CMK (cell line): ENCODE measurements around the gene SUSD4.
"Not testable (repeated sequence)": the region's sequence is repeated elsewhere in the genome, so short reads cannot be mapped to it uniquely, and the experiment has no call there.

Source experiments
- DNase-seq: peaks from one replicate; pipeline ENCODE4 v3.0.0-alpha.2; 2010; ENCODE audit warnings: low read depth

The SUSD4 gene, protein sequence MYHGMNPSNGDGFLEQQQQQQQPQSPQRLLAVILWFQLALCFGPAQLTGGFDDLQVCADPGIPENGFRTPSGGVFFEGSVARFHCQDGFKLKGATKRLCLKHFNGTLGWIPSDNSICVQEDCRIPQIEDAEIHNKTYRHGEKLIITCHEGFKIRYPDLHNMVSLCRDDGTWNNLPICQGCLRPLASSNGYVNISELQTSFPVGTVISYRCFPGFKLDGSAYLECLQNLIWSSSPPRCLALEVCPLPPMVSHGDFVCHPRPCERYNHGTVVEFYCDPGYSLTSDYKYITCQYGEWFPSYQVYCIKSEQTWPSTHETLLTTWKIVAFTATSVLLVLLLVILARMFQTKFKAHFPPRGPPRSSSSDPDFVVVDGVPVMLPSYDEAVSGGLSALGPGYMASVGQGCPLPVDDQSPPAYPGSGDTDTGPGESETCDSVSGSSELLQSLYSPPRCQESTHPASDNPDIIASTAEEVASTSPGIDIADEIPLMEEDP

GRCh38 chr1:223363856-223364684, at the start of gene SUSD4:
Gene SUSD4 (minus strand): TSS chr1:223364176. CDS start chr1:223363425, 751 bp downstream.
- no peak for DNase-seq

GRCh38 chr1:223413216-223413615, 49.2 kb upstream of the SUSD4 start:
- no peak for DNase-seq

DNA sequence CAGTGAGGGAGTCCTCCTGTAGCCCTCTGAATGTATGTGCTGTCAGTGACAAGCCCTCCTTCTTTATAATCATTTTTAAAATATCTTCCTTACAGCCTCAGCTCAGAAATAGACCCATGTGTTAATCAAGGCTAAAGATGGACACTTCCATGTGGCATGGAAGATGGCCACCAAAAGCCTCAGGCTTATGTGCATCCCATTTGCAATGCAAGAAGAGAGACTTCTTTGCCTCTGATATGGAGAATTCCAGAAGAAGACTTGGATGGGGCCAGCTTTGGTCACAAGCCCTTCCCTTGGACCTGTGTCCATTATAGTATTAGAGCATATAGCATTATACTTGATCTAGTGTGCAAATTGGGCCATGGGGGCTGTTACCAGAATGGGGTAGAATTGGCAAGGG, 47.7 kb upstream of the SUSD4 start:
- DNase-seq = no peak

GRCh38 chr1:223411309-223411708, 47.3 kb upstream of the SUSD4 start:
- no peak for DNase-seq

DNA sequence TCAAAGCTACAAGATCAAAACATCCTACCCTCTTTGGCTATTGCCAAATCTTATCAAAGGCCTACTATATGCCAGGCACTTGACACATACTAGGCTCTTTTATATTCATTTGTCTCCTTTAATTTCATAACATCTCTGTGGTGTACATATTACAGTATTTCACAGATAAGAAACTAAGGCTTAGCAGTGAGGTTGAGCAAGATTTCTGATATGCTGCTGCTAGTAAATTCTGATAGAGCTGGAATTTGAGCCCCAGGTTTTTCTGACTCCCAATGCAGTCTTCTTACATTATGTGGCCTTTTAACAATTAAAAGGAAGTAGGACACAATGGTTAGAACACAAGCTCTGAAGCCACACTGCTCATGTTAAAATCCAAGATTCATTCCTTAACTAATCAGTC, 46.1 kb upstream of the SUSD4 start:
- DNase-seq = no peak

GRCh38 chr1:223405507-223405906, 41.5 kb upstream of the SUSD4 start:
- DNase-seq = no peak

GRCh38 chr1:223403184-223403815, 39.3 kb upstream of the SUSD4 start:
- DNase-seq = no peak

GRCh38 chr1:223402790-223403142, 38.8 kb upstream of the SUSD4 start:
- DNase-seq = no peak

- no peak for DNase-seq
Measured at GRCh38 chr1:223401873-223402789, 38.2 kb upstream of the SUSD4 start.

DNA sequence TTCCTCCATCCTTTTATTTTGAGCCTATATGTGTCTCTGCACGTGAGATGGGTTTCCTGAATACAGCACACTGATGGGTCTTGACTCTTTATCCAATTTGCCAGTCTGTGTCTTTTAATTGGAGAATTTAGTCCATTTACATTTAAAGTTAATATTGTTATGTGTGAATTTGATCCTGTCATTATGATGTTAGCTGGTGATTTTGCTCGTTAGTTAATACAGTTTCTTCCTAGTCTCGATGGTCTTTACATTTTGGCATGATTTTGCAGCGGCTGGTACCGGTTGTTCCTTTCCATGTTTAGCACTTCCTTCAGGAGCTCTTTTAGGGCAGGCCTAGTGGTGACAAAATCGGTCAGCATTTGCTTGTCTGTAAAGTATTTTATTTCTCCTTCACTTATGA, 35.4 kb upstream of the SUSD4 start:
- DNase-seq = not testable (repeated sequence)

DNA sequence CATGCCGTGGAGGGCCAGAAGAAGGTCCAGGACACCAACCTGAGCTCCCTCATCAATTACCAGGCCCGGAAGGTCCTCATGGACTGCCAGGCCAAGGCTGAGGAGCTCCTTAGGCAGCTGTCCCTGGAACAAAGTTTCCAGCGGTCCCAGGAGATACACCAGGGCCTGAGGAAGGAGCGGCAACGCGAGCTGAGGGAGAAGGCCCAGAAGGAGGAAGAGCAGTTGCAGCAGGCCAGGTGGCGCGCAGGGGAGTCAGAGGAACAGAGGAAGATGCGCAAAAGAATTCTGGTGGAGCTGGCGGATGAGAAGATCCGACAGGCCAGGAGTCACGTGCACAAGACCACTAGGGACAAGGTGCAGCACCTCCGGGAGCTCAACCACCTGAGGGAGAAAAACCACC, 30.7 kb upstream of the SUSD4 start:
- no peak for DNase-seq

DNA sequence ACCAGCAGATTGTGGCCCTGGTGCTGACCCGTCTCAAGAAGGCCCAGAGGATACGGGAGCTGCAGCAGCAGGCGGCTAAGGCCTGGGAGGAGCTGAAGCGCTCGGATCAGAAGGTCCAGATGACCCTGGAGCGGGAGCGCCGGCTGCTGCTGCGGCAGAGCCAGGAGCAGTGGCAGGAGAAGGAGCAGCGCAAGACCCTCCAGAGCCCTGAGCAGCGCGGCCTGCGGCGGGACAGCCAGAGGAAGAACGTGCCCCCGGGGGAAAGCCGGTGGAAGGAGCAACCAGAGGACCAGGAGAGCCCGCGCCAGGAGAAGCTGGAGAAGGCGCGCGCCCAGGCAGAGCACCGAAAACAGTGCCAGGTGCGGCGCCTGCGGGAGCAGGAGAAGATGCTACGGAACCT, 30.3 kb upstream of the SUSD4 start:
- DNase-seq = no peak

DNA sequence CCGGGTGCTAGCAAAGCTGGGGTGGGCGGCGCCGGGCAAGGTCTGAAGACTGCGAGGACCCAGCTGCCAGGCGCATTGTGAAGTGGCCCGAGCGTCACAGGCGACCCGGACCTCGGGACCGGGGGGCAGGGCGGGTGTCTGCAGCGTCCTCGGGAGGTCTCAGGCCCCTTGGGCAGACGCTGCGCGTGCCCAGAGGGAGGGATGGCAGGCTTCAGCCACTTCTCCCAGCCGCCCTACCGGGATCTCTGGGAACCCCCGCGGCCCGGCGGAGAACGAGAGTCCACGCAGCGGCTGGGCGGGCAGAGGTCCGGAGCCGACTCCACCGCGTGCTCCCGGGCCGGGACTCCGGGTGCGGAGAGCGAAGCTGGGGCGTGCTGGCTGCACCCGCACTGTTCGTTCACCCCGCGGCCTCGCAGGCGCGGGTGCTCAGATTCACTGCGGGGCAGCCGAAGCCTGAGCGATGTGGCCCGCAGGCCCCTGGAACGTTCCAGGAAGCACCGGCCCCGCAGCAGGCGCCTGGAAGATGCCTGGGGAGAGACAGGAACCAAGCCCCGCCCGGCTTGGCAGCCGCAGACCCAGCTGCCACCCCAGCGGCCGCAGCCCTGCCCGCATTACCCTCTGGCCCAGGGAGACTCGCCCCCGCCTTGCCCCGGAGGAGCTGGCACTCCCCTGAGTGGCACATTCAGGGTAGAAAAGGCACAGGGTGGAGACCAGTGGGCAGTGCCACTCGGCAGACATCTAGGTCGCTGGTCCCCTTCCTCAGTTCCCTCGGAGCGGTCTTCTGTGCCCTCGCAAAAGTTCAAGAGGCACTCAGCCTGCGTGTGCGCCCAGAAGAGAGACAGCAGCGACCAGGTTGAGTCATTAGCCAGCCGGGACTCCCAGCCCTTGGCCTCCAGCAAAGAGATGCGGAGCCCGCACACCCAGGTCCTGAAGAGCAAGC, 29.6 kb upstream of the SUSD4 start, which contains the start of gene CCDC185:
CCDC185 (plus strand) TSS at position 141 of the 940 bp plus-strand sequence; CDS start at position 202, 61 bp downstream.
- DNase-seq = no peak

DNA sequence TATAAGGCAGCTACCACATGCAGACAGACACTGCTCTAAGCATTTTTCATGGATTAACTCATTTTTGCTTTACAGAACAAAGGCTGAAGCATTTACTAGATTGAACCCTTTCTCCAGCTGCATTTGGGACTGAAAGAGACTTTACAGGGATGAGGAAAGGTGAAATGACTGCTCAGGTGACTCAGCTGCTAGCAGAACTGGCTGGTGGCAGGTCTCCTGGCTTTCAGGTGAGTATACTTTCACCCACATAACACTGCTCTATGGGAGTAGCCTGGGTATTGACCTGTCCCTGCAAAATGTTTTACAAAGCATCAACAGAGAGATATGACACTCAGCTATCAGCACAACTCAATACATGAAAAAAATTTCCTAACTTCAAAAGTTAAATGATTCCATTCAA, 26.6 kb upstream of the SUSD4 start:
- no peak for DNase-seq

- DNase-seq = no peak
Measured at GRCh38 chr1:223386013-223386412, 22.0 kb upstream of the SUSD4 start.

DNA sequence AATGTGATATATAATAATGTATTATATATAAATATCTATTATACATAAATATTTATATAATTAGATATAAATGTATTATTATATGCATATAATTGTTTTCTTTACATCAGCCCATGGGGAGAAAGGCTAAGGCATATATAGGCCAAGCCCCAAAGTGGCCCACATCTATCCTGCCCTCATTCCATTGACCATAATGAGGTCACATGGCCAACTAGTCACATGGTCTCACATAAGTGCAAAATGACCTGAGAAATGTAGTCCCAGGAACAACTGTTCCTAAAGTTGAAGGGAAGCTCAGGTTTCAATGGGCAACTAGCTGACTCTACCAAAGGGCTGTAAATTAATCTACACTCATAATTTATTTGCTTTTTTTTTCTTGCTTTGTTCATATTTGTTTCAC, 14.8 kb upstream of the SUSD4 start:
- DNase-seq = peak; percentile 15

DNA sequence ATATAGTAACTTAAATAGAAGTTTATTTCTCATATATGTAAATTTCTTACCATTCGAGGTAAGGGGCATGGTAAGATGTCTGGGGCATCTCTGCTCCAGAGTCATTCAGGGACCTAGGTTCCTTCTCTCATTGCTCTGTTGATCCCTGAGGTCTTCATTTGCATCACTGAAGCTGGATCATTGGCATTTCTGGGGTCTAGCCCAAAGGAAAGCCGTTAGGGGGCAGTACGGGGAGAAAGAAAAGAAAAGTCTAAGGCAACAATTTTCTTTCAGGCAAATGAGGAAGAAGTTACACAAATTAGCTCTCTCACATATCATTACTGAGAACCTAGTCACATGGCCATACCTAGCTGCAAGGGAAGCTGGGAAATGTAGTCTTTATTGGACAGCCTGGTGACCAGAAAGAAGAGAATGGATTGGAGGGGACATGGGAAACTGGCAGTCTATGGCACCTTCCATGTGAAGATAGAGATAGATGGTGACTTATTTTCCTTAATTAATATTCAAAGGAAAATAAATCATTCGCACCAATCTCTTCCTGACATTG, 10.2 kb upstream of the SUSD4 start:
- DNase-seq = no peak

DNA sequence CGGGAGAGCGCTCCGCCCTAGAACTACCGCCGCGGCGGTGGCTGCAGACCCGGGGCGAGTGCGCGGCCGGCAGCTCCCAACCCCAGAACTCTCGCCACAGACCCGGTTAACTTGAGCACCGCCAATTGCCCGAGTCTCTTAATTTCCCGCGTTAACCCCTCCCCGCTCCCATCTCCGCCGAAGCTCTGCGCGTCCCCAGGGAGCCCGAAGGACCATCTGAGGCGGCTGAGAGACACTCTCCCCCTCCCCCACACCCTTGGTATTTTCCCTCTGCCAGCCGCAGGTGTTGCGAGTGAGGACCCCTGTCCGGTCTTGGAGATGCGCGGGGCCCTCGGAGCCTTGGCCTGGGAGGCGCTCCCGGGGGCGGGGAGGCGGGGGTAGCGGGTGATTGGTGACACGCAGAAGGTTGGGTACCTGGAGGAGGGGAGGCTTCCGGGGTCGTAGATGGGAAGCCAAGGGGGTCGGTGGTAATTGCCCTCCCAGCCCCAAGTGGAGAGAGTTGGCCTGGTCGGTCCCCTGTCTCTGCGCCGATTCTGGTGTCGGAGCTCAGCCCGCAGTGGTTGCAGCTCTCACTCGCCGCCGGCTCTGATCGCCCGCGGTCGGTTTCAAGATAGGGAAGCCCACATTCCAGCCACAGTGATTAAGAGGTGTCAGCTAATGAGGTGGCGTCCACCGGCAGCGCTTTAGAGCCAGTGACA, 858 bp upstream of the SUSD4 start:
- DNase-seq = no peak
